Hepatic stellate cell (primary cell): Measurements from ENCODE around the gene UST.
A peak's percentile ranks its signal among the peaks of the same experiment; 100 is the strongest.

Experiments
- DNase-seq: peaks from one replicate; pipeline ENCODE4 v3.0.0; 2011; ENCODE audit warnings: low spot score

Gene UST

GRCh38 chr6:148803979-148804378 lies 57.1 kb downstream of the UST start:
- no peak for DNase-seq

- DNase-seq, result no peak
Observed at GRCh38 chr6:148805777-148806176, 58.9 kb downstream of the UST start.

GRCh38 chr6:148807784-148808183 lies 61.0 kb downstream of the UST start:
- no peak for DNase-seq

GRCh38 chr6:148808786-148809304 lies 62.0 kb downstream of the UST start:
- DNase-seq, result no peak

GRCh38 chr6:148811459-148811858 lies 64.6 kb downstream of the UST start:
- no peak for DNase-seq

- no peak for DNase-seq
Observed at GRCh38 chr6:148814082-148814790, 67.4 kb downstream of the UST start.

GRCh38 chr6:148814869-148815268 lies 68.0 kb downstream of the UST start:
- no peak for DNase-seq

- no peak for DNase-seq
Observed at GRCh38 chr6:148816117-148816516, 69.3 kb downstream of the UST start.

- DNase-seq, result no peak
Observed at GRCh38 chr6:148817689-148818088, 70.9 kb downstream of the UST start.

- DNase-seq, result no peak
Observed at GRCh38 chr6:148818939-148819575, 72.2 kb downstream of the UST start.

GRCh38 chr6:148819852-148820251 lies 73.0 kb downstream of the UST start:
- DNase-seq, result no peak

GRCh38 chr6:148822819-148823218 lies 76.0 kb downstream of the UST start:
- no peak for DNase-seq

GRCh38 chr6:148824291-148824690 lies 77.5 kb downstream of the UST start:
- no peak for DNase-seq

GRCh38 chr6:148824960-148825359 lies 78.1 kb downstream of the UST start:
- no peak for DNase-seq

GRCh38 chr6:148825492-148825891 lies 78.7 kb downstream of the UST start:
- DNase-seq, result no peak

- no peak for DNase-seq
Observed at GRCh38 chr6:148827416-148828045, 80.7 kb downstream of the UST start.

GRCh38 chr6:148828047-148828446 lies 81.2 kb downstream of the UST start:
- no peak for DNase-seq

- no peak for DNase-seq
Observed at GRCh38 chr6:148829415-148830101, 82.7 kb downstream of the UST start.

GRCh38 chr6:148830614-148831013 lies 83.8 kb downstream of the UST start:
- DNase-seq, result no peak

- DNase-seq, result no peak
Observed at GRCh38 chr6:148831064-148831463, 84.2 kb downstream of the UST start.

- no peak for DNase-seq
Observed at GRCh38 chr6:148831531-148831930, 84.7 kb downstream of the UST start.

- DNase-seq, result peak; percentile 22
Observed at GRCh38 chr6:148835920-148836441, 89.2 kb downstream of the UST start.
